ENCODE results near the gene BEND3.

GRCh38 chr6:107114213-107114925, 946 bp downstream of the BEND3 start:
- no peak for TF ChIP-seq ARNT (IDR thresholded peaks at IDR 0.05)
- no peak for TF ChIP-seq ZNF384 (IDR thresholded peaks at IDR 0.05)
- no peak for TF ChIP-seq PKNOX1 (IDR thresholded peaks at IDR 0.05)
- TF ChIP-seq BHLHE40 (IDR thresholded peaks at IDR 0.05; ENCODE audit: borderline replicate concordance): no peak
- TF ChIP-seq SP1 (IDR thresholded peaks at IDR 0.05): no peak
- no peak for TF ChIP-seq HDGF (IDR thresholded peaks at IDR 0.05; ENCODE audit: borderline replicate concordance)
- no peak for TF ChIP-seq FOXM1 (IDR thresholded peaks at IDR 0.05; ENCODE audit: borderline replicate concordance)
